Measurements from ENCODE around the gene SUN1.
A peak's percentile ranks its signal among the peaks of the same experiment; 100 is the strongest.
"Not testable (repeated sequence)": the region's sequence is repeated elsewhere in the genome, so short reads cannot be mapped to it uniquely, and the experiment has no call there.

Gene SUN1

DNA sequence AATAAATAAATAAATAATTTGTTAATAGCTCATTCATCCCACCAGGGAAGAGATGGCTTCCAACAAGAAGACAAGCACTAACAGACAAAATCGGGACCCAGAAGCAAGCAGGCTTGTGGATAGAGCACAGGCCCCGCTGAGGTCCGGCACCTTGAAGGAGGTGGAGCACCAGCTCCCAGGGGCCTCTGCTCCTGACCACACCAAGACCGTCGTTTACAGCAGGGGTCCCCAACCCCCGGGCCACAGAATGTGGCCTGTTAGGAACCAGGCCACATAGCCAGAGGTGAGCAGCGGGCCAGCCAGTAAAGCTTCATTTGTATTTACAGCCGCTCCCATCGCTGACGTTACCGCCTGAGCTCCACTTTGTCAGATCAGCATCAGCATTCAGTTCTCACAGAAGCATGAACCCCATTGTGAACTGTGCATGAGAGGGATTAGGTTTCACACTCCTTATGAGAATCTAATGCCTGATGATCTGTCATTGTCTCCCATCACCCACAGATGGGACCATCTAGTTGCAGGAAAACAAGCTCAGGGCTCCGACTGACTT lies 33.3 kb upstream of the SUN1 start:
- Histone ChIP-seq H3K4me1 (no peaks in the 10 kb centered on the region), H3K9me3 (no peaks in the 10 kb centered on the region; the same call in 1 of the 2 replicates), H3K36me3 (no peaks in the 10 kb centered on the region), H3K27me3 (no peaks in the 10 kb centered on the region), H3K4me3 (ENCODE audit: low read depth, low read length) (no peak overlapping the region)
- DNase-seq: no peak
- no peak for TF ChIP-seq CTCF (IDR thresholded peaks at IDR 0.05; ENCODE audit: low read depth, low read length)

- H3K27me3 ChIP-seq: no peaks in the 10 kb centered on the region
- DNase-seq: no peak
- no peak overlapping the region for H3K4me3 ChIP-seq (ENCODE audit: low read depth, low read length)
- no peaks in the 10 kb centered on the region for H3K36me3 ChIP-seq
- no peaks in the 10 kb centered on the region for H3K4me1 ChIP-seq
- TF ChIP-seq CTCF (IDR thresholded peaks at IDR 0.05; ENCODE audit: low read depth, low read length): no peak
- no peaks in the 10 kb centered on the region; the same call in 1 of the 2 replicates for H3K9me3 ChIP-seq
Measured at GRCh38 chr7:800692-801091, 31.6 kb upstream of the SUN1 start.

DNA sequence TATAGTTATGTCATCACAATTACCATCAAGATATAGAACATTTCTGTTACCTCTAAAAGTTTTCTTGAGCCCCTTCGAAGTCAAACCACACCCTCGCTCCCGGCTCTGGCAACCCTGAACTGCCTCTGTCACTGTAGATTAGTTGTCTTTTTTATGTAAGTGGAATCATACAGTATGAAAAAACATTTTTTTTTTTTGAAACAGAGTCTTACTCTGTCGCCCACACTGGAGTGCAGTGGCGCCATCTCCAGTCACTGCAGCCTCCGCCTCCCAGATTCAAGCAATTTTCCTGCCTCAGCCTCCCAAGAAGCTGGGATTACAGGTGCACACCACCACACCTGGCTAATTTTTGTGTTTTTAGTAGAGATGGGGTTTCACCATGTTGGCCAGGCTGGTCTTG lies 30.9 kb upstream of the SUN1 start:
- not testable (repeated sequence) for H3K9me3 ChIP-seq; H3K4me3 ChIP-seq (ENCODE audit: low read depth, low read length); DNase-seq; H3K27me3 ChIP-seq; H3K36me3 ChIP-seq; H3K4me1 ChIP-seq

- peak; percentile 62 for DNase-seq
Measured at GRCh38 chr7:801940-802381, 30.3 kb upstream of the SUN1 start.

GRCh38 chr7:802500-803242 lies 29.6 kb upstream of the SUN1 start:
- no peaks in the 10 kb centered on the region for H3K4me1 ChIP-seq

More at GRCh38 chr7:801940-802381, 30.3 kb upstream of the SUN1 start:
- Histone ChIP-seq H3K27me3 (no peaks in the 10 kb centered on the region), H3K4me3 (ENCODE audit: low read depth, low read length) (no peak overlapping the region), H3K4me1 (no peaks in the 10 kb centered on the region), H3K9me3 (no peaks in the 10 kb centered on the region; the same call in 1 of the 2 replicates), H3K36me3 (no peaks in the 10 kb centered on the region)
- TF ChIP-seq CTCF (IDR thresholded peaks at IDR 0.05; ENCODE audit: low read depth, low read length): no peak

DNA sequence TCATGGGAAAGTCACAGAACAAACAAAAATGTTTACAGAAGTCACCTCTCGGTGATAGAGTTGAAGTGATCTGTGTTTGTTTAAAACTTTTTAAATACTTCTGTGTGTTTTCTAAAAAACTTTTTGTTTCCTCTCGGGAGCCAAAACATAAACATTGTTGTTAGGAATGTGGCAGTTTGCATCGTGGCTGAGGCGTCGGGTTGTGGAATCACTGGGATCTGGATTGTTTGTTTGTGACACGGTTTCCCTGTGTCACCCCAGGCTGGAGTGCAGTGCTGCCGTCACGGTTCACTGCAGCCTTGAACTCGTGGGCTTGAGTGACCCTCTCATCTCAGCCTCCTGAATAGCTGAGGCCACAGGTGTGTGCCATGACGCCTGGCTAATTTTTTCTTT lies 29.0 kb upstream of the SUN1 start:
- Histone ChIP-seq H3K27me3 (no peaks in the 10 kb centered on the region), H3K4me3 (ENCODE audit: low read depth, low read length) (no peak overlapping the region), H3K36me3 (no peaks in the 10 kb centered on the region), H3K9me3 (no peaks in the 10 kb centered on the region), H3K4me1 (no peaks in the 10 kb centered on the region)
- TF ChIP-seq CTCF (IDR thresholded peaks at IDR 0.05; ENCODE audit: low read depth, low read length): no peak
- DNase-seq: no peak

More at GRCh38 chr7:802500-803242, 29.6 kb upstream of the SUN1 start:
- Histone ChIP-seq H3K9me3 (no peaks in the 10 kb centered on the region; the same call in 1 of the 2 replicates), H3K27me3 (no peaks in the 10 kb centered on the region), H3K36me3 (no peaks in the 10 kb centered on the region), H3K4me3 (ENCODE audit: low read depth, low read length) (no peak overlapping the region)
- no peak for TF ChIP-seq CTCF (IDR thresholded peaks at IDR 0.05; ENCODE audit: low read depth, low read length)
- no peak for DNase-seq

GRCh38 chr7:803796-804195 lies 28.5 kb upstream of the SUN1 start:
- not testable (repeated sequence) for DNase-seq; H3K27me3 ChIP-seq; H3K4me3 ChIP-seq (ENCODE audit: low read depth, low read length); H3K9me3 ChIP-seq; H3K4me1 ChIP-seq; H3K36me3 ChIP-seq
